Measurements from ENCODE around the gene ABHD5.

DNA sequence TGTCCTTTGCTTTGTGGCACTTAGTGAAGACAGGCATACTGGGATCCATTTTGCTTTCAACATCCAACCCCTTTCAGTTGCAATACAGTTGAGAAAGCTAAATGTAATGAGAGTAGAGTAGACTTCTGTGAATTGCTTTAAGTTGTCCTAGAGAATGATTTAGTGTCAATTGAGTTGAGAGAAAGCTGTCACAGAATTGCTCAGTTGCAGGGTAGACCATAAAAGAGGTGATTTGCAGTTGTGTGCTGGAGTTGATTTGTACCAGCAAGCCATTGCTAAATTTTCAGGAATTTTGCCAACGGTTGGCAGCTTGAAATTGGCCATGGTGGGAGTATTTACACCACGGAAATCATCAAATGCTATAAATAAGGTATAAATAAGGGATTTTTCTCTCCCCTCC lies 2.2 kb downstream of the ABHD5 start:
- TF ChIP-seq, protein P1, sequence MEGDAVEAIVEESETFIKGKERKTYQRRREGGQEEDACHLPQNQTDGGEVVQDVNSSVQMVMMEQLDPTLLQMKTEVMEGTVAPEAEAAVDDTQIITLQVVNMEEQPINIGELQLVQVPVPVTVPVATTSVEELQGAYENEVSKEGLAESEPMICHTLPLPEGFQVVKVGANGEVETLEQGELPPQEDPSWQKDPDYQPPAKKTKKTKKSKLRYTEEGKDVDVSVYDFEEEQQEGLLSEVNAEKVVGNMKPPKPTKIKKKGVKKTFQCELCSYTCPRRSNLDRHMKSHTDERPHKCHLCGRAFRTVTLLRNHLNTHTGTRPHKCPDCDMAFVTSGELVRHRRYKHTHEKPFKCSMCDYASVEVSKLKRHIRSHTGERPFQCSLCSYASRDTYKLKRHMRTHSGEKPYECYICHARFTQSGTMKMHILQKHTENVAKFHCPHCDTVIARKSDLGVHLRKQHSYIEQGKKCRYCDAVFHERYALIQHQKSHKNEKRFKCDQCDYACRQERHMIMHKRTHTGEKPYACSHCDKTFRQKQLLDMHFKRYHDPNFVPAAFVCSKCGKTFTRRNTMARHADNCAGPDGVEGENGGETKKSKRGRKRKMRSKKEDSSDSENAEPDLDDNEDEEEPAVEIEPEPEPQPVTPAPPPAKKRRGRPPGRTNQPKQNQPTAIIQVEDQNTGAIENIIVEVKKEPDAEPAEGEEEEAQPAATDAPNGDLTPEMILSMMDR (conservative IDR thresholded peaks at IDR 0.05; ENCODE audit: low read depth, low read length), result no peak
- no peak for TF ChIP-seq EZH2 (IDR thresholded peaks at IDR 0.05; ENCODE audit: low read length, unreplicated experiment)
